Activated CD8-positive, alpha-beta memory T cell treated with anti-CD3 and anti-CD28 coated beads for 36 hours (primary cell): ENCODE results near the gene CAMLG. TPM values are rescaled to one million over a fixed set of nuclear protein-coding genes. Genes with fewer than 3 reads are reported as not detected.
"Not testable (repeated sequence)": the region's sequence is repeated elsewhere in the genome, so short reads cannot be mapped to it uniquely, and the experiment has no call there.

Experiments
- CTCF ChIA-PET: fragments of 350-600 bp; sonication (Branson Sonifier 250); formaldehyde crosslinking; loops from one replicate; lab custom pipeline; 2021; ENCODE audit warnings: antibody characterized with exemption; lab: Charles Lee
- POLR2A ChIA-PET: fragments of 350-600 bp; sonication (Branson Sonifier 250); formaldehyde crosslinking; loops from one replicate; lab custom pipeline; 2021; ENCODE audit warnings: antibody characterized with exemption; lab: Charles Lee
- total RNA-seq, 2 experiments: library from RNA; stranded (reverse); gene quantifications; one replicate each; pipeline ENCODE4 v1.2.3, GENCODE V29; 2021

The CAMLG gene
- total RNA-seq = 10 to 100 TPM; 22.6 to 24.7 TPM

- ChIA-PET POLR2A (interaction anchor here (0.7 to 3.0 kb wide), 8 partner anchors 19 to 516 kb away, joined by 3 to 18 read pairs (median 7); partner anchors contain the start of genes C5orf24, DDX46, PCBD2 and TXNDC15), CTCF (interaction anchor here (0.5 to 3.0 kb wide), 14 partner anchors 9 to 621 kb away, joined by 3 to 20 read pairs (median 3); partner anchors contain the start of genes DDX46, PCBD2, SAR1B and SEC24A)
These were observed at the start of gene CAMLG for GRCh38 chr5:134738133-134738962. CAMLG (plus strand) TSS chr5:134738548; CDS start chr5:134738621, 73 bp downstream.

GRCh38 chr5:134690144-134690543 is 48.2 kb upstream of the CAMLG start:
- POLR2A ChIA-PET, CTCF ChIA-PET: not testable (repeated sequence)

GRCh38 chr5:134692722-134693121 is 45.6 kb upstream of the CAMLG start:
- CTCF ChIA-PET = interaction anchor here (0.6 kb wide), 1 partner anchor 105 kb away, joined by 3 read pairs; no protein-coding TSS in a partner anchor
- POLR2A ChIA-PET = no interaction called here

GRCh38 chr5:134708301-134708700 is 30.0 kb upstream of the CAMLG start:
- ChIA-PET CTCF (interaction anchor here (0.5 kb wide), 1 partner anchor 18 kb away, joined by 3 read pairs; no protein-coding TSS in a partner anchor), POLR2A (no interaction called here)

- CTCF ChIA-PET = interaction anchor here (0.6 to 0.8 kb wide), 2 partner anchors 24 to 530 kb away, joined by 3 read pairs; no protein-coding TSS in a partner anchor
- POLR2A ChIA-PET = no interaction called here
These were observed 24.2 kb upstream of the CAMLG start for GRCh38 chr5:134714120-134714519.

- ChIA-PET POLR2A (no interaction called here), CTCF (interaction anchor here (0.8 kb wide), 1 partner anchor 531 kb away, joined by 3 read pairs; no protein-coding TSS in a partner anchor)
These were observed 23.8 kb upstream of the CAMLG start for GRCh38 chr5:134714541-134714940.

GRCh38 chr5:134715466-134715865 is 22.9 kb upstream of the CAMLG start:
- POLR2A ChIA-PET, CTCF ChIA-PET: not testable (repeated sequence)

GRCh38 chr5:134724872-134725271 is 13.5 kb upstream of the CAMLG start:
- ChIA-PET CTCF (interaction anchor here (1.6 kb wide), 1 partner anchor 13 kb away, joined by 4 read pairs; the partner anchor contains the start of gene CAMLG), POLR2A (no interaction called here)

- POLR2A ChIA-PET = no interaction called here
- CTCF ChIA-PET = interaction anchor here (0.6 kb wide), 1 partner anchor 34 kb away, joined by 3 read pairs; no protein-coding TSS in a partner anchor
These were observed 5.5 kb upstream of the CAMLG start for GRCh38 chr5:134732819-134733218.

- POLR2A ChIA-PET = interaction anchor here (0.5 kb wide), 1 partner anchor 13 kb away, joined by 5 read pairs; no protein-coding TSS in a partner anchor
- CTCF ChIA-PET = interaction anchor here (0.8 to 1.4 kb wide), 3 partner anchors 22 to 171 kb away, joined by 3 to 5 read pairs (median 3); partner anchors contain the start of gene PCBD2
These were observed 3.1 kb upstream of the CAMLG start for GRCh38 chr5:134735243-134735642.

- ChIA-PET CTCF (interaction anchor here (0.8 to 1.4 kb wide), 2 partner anchors 23 to 168 kb away, joined by 3 to 5 read pairs; partner anchors contain the start of gene PCBD2), POLR2A (no interaction called here)
These were observed 2.1 kb upstream of the CAMLG start for GRCh38 chr5:134736173-134736812.

GRCh38 chr5:134738963-134739661 is 764 bp downstream of the CAMLG start:
- POLR2A ChIA-PET = interaction anchor here (1.0 to 3.0 kb wide), 7 partner anchors 18 to 517 kb away, joined by 3 to 18 read pairs (median 9); partner anchors contain the start of genes C5orf24, DDX46, PCBD2 and TXNDC15
- CTCF ChIA-PET = interaction anchor here (0.5 to 3.0 kb wide), 12 partner anchors 9 to 166 kb away, joined by 3 to 20 read pairs (median 4); partner anchors contain the start of genes DDX46, PCBD2, SAR1B and SEC24A

- CTCF ChIA-PET = no interaction called here
- POLR2A ChIA-PET = no interaction called here
These were observed 2.7 kb downstream of the CAMLG start for GRCh38 chr5:134741052-134741451.

- ChIA-PET POLR2A (no interaction called here), CTCF (no interaction called here)
These were observed 3.8 kb downstream of the CAMLG start for GRCh38 chr5:134742134-134742533.

GRCh38 chr5:134749415-134749814 is 11.1 kb downstream of the CAMLG start:
- POLR2A ChIA-PET = no interaction called here
- CTCF ChIA-PET = interaction anchor here (1.4 kb wide), 1 partner anchor 155 kb away, joined by 8 read pairs; the partner anchor contains the start of gene PCBD2

GRCh38 chr5:134758176-134758503 is 19.8 kb downstream of the CAMLG start:
- ChIA-PET CTCF (interaction anchor here (0.6 to 4.0 kb wide), 4 partner anchors 19 to 195 kb away, joined by 3 to 20 read pairs (median 4); partner anchors contain the start of genes CAMLG and PCBD2), POLR2A (interaction anchor here (0.6 to 3.0 kb wide), 5 partner anchors 19 to 1795 kb away, joined by 4 to 18 read pairs (median 5); partner anchors contain the start of genes CAMLG, PCBD2 and TXNDC15)

- POLR2A ChIA-PET = interaction anchor here (0.6 to 3.0 kb wide), 4 partner anchors 19 to 1796 kb away, joined by 4 to 18 read pairs (median 6); partner anchors contain the start of genes CAMLG, PCBD2 and TXNDC15
- CTCF ChIA-PET = interaction anchor here (1.3 to 4.0 kb wide), 4 partner anchors 20 to 146 kb away, joined by 4 to 20 read pairs (median 6); partner anchors contain the start of genes CAMLG and PCBD2
These were observed 20.4 kb downstream of the CAMLG start, which contains the start of gene DDX46 for GRCh38 chr5:134758504-134759341. DDX46 (plus strand) TSS chr5:134758779; CDS start chr5:134758939, 160 bp downstream.
